IMR-90 (cell line): ENCODE results near the gene GNAT2. TPM values are rescaled to one million over a fixed set of nuclear protein-coding genes. Genes with fewer than 3 reads are reported as not detected.

Experiments
- ATAC-seq: fragments of 200-7000 bp; cut with Tn5 transposase; 2 replicates; pipeline ENCODE4 v1.9.1; 2020; ENCODE audit warnings: low read depth, mild to moderate bottlenecking, moderate library complexity
- BruUV-seq: library from RNA; stranded (reverse); fragments of 400-500 nt; replicated peaks from 2 replicates; lab custom pipeline; 2021; lab: Mats Ljungman, UMichigan
- CTCF ChIA-PET: fragments of 300-600 bp; formaldehyde crosslinking; extraction: SDS; loops from one replicate; lab custom pipeline; 2021; ENCODE audit warnings: antibody characterized with exemption; lab: Yijun Ruan, JAX
- POLR2A ChIA-PET: fragments of 300-600 bp; sonication (Branson Sonifier 250); formaldehyde crosslinking; loops from one replicate; lab custom pipeline; 2022; ENCODE audit warnings: antibody characterized with exemption; ENCODE audit not compliant: unreplicated experiment; lab: Charles Lee
- DNase-seq: peaks from one replicate; pipeline ENCODE4 v3.0.0; 2013
- H2AFZ ChIP-seq: replicated peaks from 2 replicates; pipeline ENCODE3; 2013; ENCODE audit warnings: low read length, mild to moderate bottlenecking; ENCODE audit not compliant: poor library complexity
- H2AK5ac ChIP-seq: 2 replicates; pipeline ENCODE4 v1.6.1; 2013; ENCODE audit warnings: low read depth, low read length, inconsistent platforms
- H2AK9ac ChIP-seq: replicated peaks from 2 replicates; pipeline ENCODE3; 2013; ENCODE audit warnings: mild to moderate bottlenecking, low read depth, low read length, moderate library complexity; ENCODE audit not compliant: poor library complexity
- H2BK120ac ChIP-seq: 2 replicates; pipeline ENCODE4 v1.6.1; 2013; ENCODE audit warnings: low read depth, low read length, inconsistent platforms
- H2BK15ac ChIP-seq: 3 replicates; pipeline ENCODE4 v1.6.1; 2013; ENCODE audit warnings: low read depth, low read length, inconsistent platforms
- H2BK20ac ChIP-seq: 2 replicates; pipeline ENCODE4 v1.6.1; 2013; ENCODE audit warnings: low read depth, mild to moderate bottlenecking, inconsistent platforms, low read length, moderate library complexity
- H2BK5ac ChIP-seq: 2 replicates; pipeline ENCODE4 v1.6.1; 2013; ENCODE audit warnings: mild to moderate bottlenecking, low read depth, low read length, inconsistent platforms; ENCODE audit not compliant: poor library complexity, severe bottlenecking
- H3K14ac ChIP-seq: replicated peaks from 2 replicates; pipeline ENCODE4 v1.6.1; 2013; ENCODE audit warnings: low read depth, low read length, inconsistent platforms
- H3K18ac ChIP-seq: 2 replicates; pipeline ENCODE4 v1.6.1; 2013; ENCODE audit warnings: low read depth, low read length, control low read depth
- H3K23ac ChIP-seq: 2 replicates; pipeline ENCODE4 v1.6.1; 2013; ENCODE audit warnings: low read depth, low read length, inconsistent platforms
- H3K27ac ChIP-seq: 2 replicates; pipeline ENCODE4 v1.5.1; 2013; ENCODE audit warnings: mild to moderate bottlenecking, control low read depth, low read length; ENCODE audit not compliant: insufficient read depth
- H3K27me3 ChIP-seq: 2 replicates; pipeline ENCODE4 v1.6.1; 2013; ENCODE audit warnings: low read length; ENCODE audit not compliant: control insufficient read depth, insufficient read depth
- H3K36me3 ChIP-seq: 2 replicates; pipeline ENCODE4 v1.6.1; 2013; ENCODE audit warnings: low read length, mixed read lengths; ENCODE audit not compliant: control insufficient read depth, insufficient read depth
- H3K4ac ChIP-seq: 2 replicates; pipeline ENCODE4 v1.6.1; 2013; ENCODE audit warnings: low read depth, low read length, inconsistent platforms
- H3K4me1 ChIP-seq: 2 replicates; pipeline ENCODE4 v1.6.1; 2013; ENCODE audit warnings: low read length, mixed read lengths; ENCODE audit not compliant: control insufficient read depth, insufficient read depth
- H3K4me2 ChIP-seq: 2 replicates; pipeline ENCODE4 v1.6.1; 2013; ENCODE audit warnings: low read depth, mild to moderate bottlenecking, control low read depth, low read length, moderate library complexity
- H3K4me3 ChIP-seq: 2 replicates; pipeline ENCODE4 v1.5.1; 2013; ENCODE audit warnings: low read depth, mild to moderate bottlenecking, control low read depth, low read length, moderate library complexity; ENCODE audit not compliant: insufficient read depth
- H3K56ac ChIP-seq: 2 replicates; pipeline ENCODE4 v1.6.1; 2013; ENCODE audit warnings: low read length, inconsistent platforms; ENCODE audit not compliant: insufficient read depth; ENCODE audit errors: extremely low read depth
- H3K79me1 ChIP-seq, 2 experiments: 2 replicates each; pipeline ENCODE4 v1.6.1; 2013; ENCODE audit warnings: low read length in 2 of 2, inconsistent platforms in 1 of 2, low read depth in 1 of 2
- H3K9ac ChIP-seq: 2 replicates; pipeline ENCODE4 v1.6.1; 2013; ENCODE audit warnings: low read depth, low read length, control low read depth
- H3K9me1 ChIP-seq: 2 replicates; pipeline ENCODE4 v1.6.1; 2013; ENCODE audit warnings: low read length, inconsistent platforms; ENCODE audit not compliant: insufficient read depth
- H3K9me3 ChIP-seq: 2 replicates; pipeline ENCODE4 v1.6.1; 2013; ENCODE audit warnings: low read length; ENCODE audit not compliant: control insufficient read depth, insufficient read depth
- H4K20me1 ChIP-seq: 2 replicates; pipeline ENCODE4 v1.6.1; 2013; ENCODE audit warnings: low read length, inconsistent platforms; ENCODE audit not compliant: insufficient read depth
- H4K5ac ChIP-seq: 2 replicates; pipeline ENCODE4 v1.6.1; 2013; ENCODE audit warnings: mild to moderate bottlenecking, low read depth, low read length, control low read depth
- H4K8ac ChIP-seq, 2 experiments: 2 replicates each; pipeline ENCODE4 v1.6.1; 2013; ENCODE audit warnings: low read depth in 2 of 2, low read length in 2 of 2, control low read depth in 1 of 2, inconsistent platforms in 1 of 2
- H4K91ac ChIP-seq: 2 replicates; pipeline ENCODE4 v1.6.1; 2013; ENCODE audit warnings: low read depth, low read length, inconsistent platforms; ENCODE audit not compliant: insufficient read depth
- BHLHE40 ChIP-seq: fragments of 150-350 bp; IDR thresholded peaks from 2 replicates; pipeline ENCODE4 v1.6.1; 2016; ENCODE audit warnings: mild to moderate bottlenecking, low read depth, low read length
- CEBPB ChIP-seq: IDR thresholded peaks from 2 replicates; pipeline ENCODE4 v1.6.1; 2012; ENCODE audit warnings: low read depth, low read length, improper control_type of control experiment
- CHD1 ChIP-seq: IDR thresholded peaks from 2 replicates; pipeline ENCODE4 v1.6.1; 2012; ENCODE audit warnings: low read depth, low read length, improper control_type of control experiment
- CTCF ChIP-seq: conservative IDR thresholded peaks from 2 replicates; pipeline ENCODE4 v1.5.1; 2012; ENCODE audit warnings: mild to moderate bottlenecking, low read depth, low read length, improper control_type of control experiment
- ELK1 ChIP-seq: fragments of 150-350 bp; IDR thresholded peaks from 2 replicates; pipeline ENCODE4 v1.6.1; 2016; ENCODE audit warnings: low read depth, mild to moderate bottlenecking, low read length, moderate library complexity, borderline replicate concordance
- FOS ChIP-seq: fragments of 150-350 bp; IDR thresholded peaks from 2 replicates; pipeline ENCODE4 v1.6.1; 2016; ENCODE audit warnings: low read depth, low read length
- MAFK ChIP-seq: IDR thresholded peaks from 2 replicates; pipeline ENCODE4 v1.6.1; 2012; ENCODE audit warnings: low read depth, low read length, improper control_type of control experiment
- MAZ ChIP-seq: IDR thresholded peaks from 2 replicates; pipeline ENCODE4 v1.6.1; 2012; ENCODE audit warnings: low read depth, mild to moderate bottlenecking, low read length, improper control_type of control experiment, moderate library complexity, borderline replicate concordance
- MXI1 ChIP-seq: IDR thresholded peaks from 2 replicates; pipeline ENCODE4 v1.6.1; 2012; ENCODE audit warnings: low read depth, mild to moderate bottlenecking, low read length, moderate library complexity, borderline replicate concordance
- NFE2L2 ChIP-seq: fragments of 150-350 bp; IDR thresholded peaks from 2 replicates; pipeline ENCODE4 v1.6.1; 2016; ENCODE audit warnings: low read depth, mild to moderate bottlenecking, low read length
- POLR2A ChIP-seq: IDR thresholded peaks from 2 replicates; pipeline ENCODE4 v1.6.1; 2012; ENCODE audit warnings: mild to moderate bottlenecking, low read depth, low read length
- RAD21 ChIP-seq: IDR thresholded peaks from 2 replicates; pipeline ENCODE4 v1.6.1; 2012; ENCODE audit warnings: low read length, improper control_type of control experiment
- RCOR1 ChIP-seq: IDR thresholded peaks from 2 replicates; pipeline ENCODE4 v1.6.1; 2012; ENCODE audit warnings: mild to moderate bottlenecking, low read length, improper control_type of control experiment; ENCODE audit not compliant: insufficient replicate concordance
- RFX5 ChIP-seq: IDR thresholded peaks from 2 replicates; pipeline ENCODE4 v1.8.0; 2012; ENCODE audit warnings: low read depth, mild to moderate bottlenecking, low read length, moderate library complexity
- SMC3 ChIP-seq: fragments of 150-350 bp; IDR thresholded peaks from 2 replicates; pipeline ENCODE4 v1.6.1; 2016; ENCODE audit warnings: low read depth, mild to moderate bottlenecking, antibody characterized with exemption, low read length, moderate library complexity
- USF2 ChIP-seq: fragments of 150-350 bp; IDR thresholded peaks from 2 replicates; pipeline ENCODE4 v1.6.1; 2017; ENCODE audit warnings: mild to moderate bottlenecking, antibody characterized with exemption, low read length, low read depth
- WGBS, 2 experiments: methylation state at CpG; one replicate each; pipeline versions ENCODE4 v1.1.5 to v1.1.7; 2013; ENCODE audit warnings: missing lambda C conversion rate in 2 of 2; ENCODE audit not compliant: insufficient read length in 1 of 2; ENCODE audit errors: extremely low coverage in 2 of 2; 5-methylcytosine and 5-hydroxymethylcytosine counted together
- dilution Hi-C: fragments of 300-500 bp; cut with HindIII; formaldehyde crosslinking; loops from one replicate; pipeline ENCODE4 v1.14.3; 2018; ENCODE audit warnings: low sequenced_read_pairs; ENCODE audit not compliant: unreplicated experiment
- in situ Hi-C: fragments of 300-500 bp; cut with MboI; formaldehyde crosslinking; loops from 3 replicates; pipeline ENCODE4 v1.14.3; 2019; ENCODE audit warnings: low sequenced_read_pairs, inconsistent platforms, mixed read lengths
- intact Hi-C: fragments of 100-400 bp; cut with micrococcal nuclease; formaldehyde crosslinking; loops from 2 replicates; pipeline ENCODE4 v1.10.0; 2022
- polyA plus RNA-seq, 3 experiments: library from polyadenylated mRNA; depleted of rRNA; stranded (reverse); fragments of >200 nt; gene quantifications; 2 replicates each; pipeline ENCODE4 v1.2.3, GENCODE V29; 2012; ENCODE audit warnings: low replicate concordance in 1 of 3
- total RNA-seq: library from RNA; depleted of rRNA; stranded (reverse); fragments of >200 nt; gene quantifications from 2 replicates; pipeline ENCODE4 v1.2.3, GENCODE V29; 2012

The GNAT2 gene
- total and polyA plus RNA-seq, 2 of the 4 experiments (the other 2 are of a cell fraction): 0.17 to 0.36 TPM

GRCh38 chr1:109586055-109586454 lies 33.4 kb downstream of the GNAT2 start:
- intact Hi-C loops (no loop called here), dilution Hi-C loops (no loop called here), in situ Hi-C loops (no loop called here)
- no peak overlapping the region for H2AK9ac ChIP-seq
- H3K9ac ChIP-seq: no peak overlapping the region
- H3K36me3 ChIP-seq: peaks cover 34% of the 10 kb centered on the region
- no peak overlapping the region for H2AK5ac ChIP-seq
- ChIA-PET CTCF (no interaction called here), POLR2A (interaction anchor here (0.5 kb wide), 1 partner anchor 23 kb away, joined by 3 read pairs; no protein-coding TSS in a partner anchor)
- H3K18ac ChIP-seq: no peak overlapping the region
- H3K4me1 ChIP-seq: no peaks in the 10 kb centered on the region
- no peak overlapping the region for H3K23ac ChIP-seq
- no peak overlapping the region for H4K91ac ChIP-seq
- H2BK120ac ChIP-seq: no peak overlapping the region
- H3K14ac ChIP-seq: no peak overlapping the region
- H2BK5ac ChIP-seq: no peak overlapping the region
- TF ChIP-seq RCOR1: no peak
- no peak for TF ChIP-seq MAFK
- no peak for TF ChIP-seq ELK1
- no peak for TF ChIP-seq CTCF
- TF ChIP-seq POLR2A: no peak
- TF ChIP-seq CHD1: no peak
- TF ChIP-seq RAD21: no peak
- no peak for TF ChIP-seq MXI1
- TF ChIP-seq FOS: no peak
- no peak for TF ChIP-seq MAZ
- TF ChIP-seq RFX5: no peak
- TF ChIP-seq NFE2L2: no peak
- no peak for TF ChIP-seq USF2
- TF ChIP-seq CEBPB: no peak
- no peak for TF ChIP-seq SMC3
- no peak for TF ChIP-seq BHLHE40
- H2BK20ac ChIP-seq: no peak overlapping the region
- peaks cover 29 to 32% of the 10 kb centered on the region in 2 experiments for H3K79me1 ChIP-seq
- no peak overlapping the region for H3K4me2 ChIP-seq
- H3K56ac ChIP-seq: no peak overlapping the region
- no peak overlapping the region for H3K4me3 ChIP-seq
- no peak overlapping the region for H3K4ac ChIP-seq
- H2AFZ ChIP-seq: no peak overlapping the region
- H3K9me1 ChIP-seq: 0 out of 2 replicates have a peak, but pooled peaks cover 3% of the 10 kb centered on the region
- no peaks in the 10 kb centered on the region for H3K27me3 ChIP-seq
- no TSS peak for BruUV-seq
- no CpG with 5 or more reads among the region's 3 CpGs for WGBS, 2 experiments
- H2BK15ac ChIP-seq: no peak overlapping the region
- no peak overlapping the region for H4K5ac ChIP-seq
- H4K8ac ChIP-seq: no peak overlapping the region
- H3K9me3 ChIP-seq: no peaks in the 10 kb centered on the region
- H4K20me1 ChIP-seq: no peaks in the 10 kb centered on the region; the same call in 1 of the 2 replicates
- no peak overlapping the region for H3K27ac ChIP-seq
- DNase-seq: no peak
- ATAC-seq: no peak
